ENCODE data around the gene CDS1. TPM values are rescaled to one million over a fixed set of nuclear protein-coding genes. Genes with fewer than 3 reads are reported as not detected.

Gene CDS1
- total and polyA plus RNA-seq, 10 of the 15 experiments (the other 5 are each of a cell fraction or from before 2014, with no cell fraction given): 0.03 TPM; not detected in 8

DNA sequence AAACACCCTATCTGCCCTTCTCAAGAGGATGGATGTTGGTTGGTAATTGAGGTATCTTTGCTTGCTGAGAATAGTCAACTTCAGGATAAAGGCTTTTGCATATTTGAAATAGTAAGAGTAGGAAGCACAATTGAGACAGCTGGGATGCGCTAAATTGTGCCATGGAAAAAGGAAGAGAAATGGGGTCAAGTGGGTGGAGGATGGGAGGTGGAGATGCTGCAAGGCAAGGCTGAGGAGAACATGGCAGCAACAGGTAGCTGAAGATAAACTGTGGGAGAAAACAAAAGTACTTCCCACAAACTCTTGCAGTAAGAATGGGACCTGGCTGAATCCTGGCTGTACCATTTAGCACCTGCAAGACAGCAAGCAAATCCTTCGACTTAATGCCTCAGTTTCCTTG is 13.9 kb upstream of the CDS1 start:
- in situ Hi-C loops (cut with MboI): no loop called here
- ChIA-PET CTCF (interaction anchor here (1.1 kb wide), 1 partner anchor 10 kb away, joined by 3 read pairs; no protein-coding TSS in a partner anchor), POLR2A (no interaction called here), SMC1A (ENCODE audit: uncharacterized antibody, unreplicated experiment) (interaction anchor here (1.9 kb wide), 1 partner anchor 9 kb away, joined by 5 read pairs; no protein-coding TSS in a partner anchor), RAD21 (ENCODE audit: unreplicated experiment) (no interaction called here)
- BruUV-seq (replicated peaks): no TSS peak
- Histone ChIP-seq H4K20me1 (ENCODE audit: control insufficient read depth, insufficient read depth) (no peaks in the 10 kb centered on the region), H3K9me3 (replicated peaks; ENCODE audit: control insufficient read depth, insufficient read depth, low read length) (no peaks in the 10 kb centered on the region), H3K9ac (ENCODE audit: control insufficient read depth, insufficient read depth, low read length) (no peak overlapping the region), H3K79me2 (ENCODE audit: control insufficient read depth, insufficient read depth, low read length) (no peaks in the 10 kb centered on the region), H3K4me2 (ENCODE audit: control insufficient read depth, insufficient read depth) (no peak overlapping the region), H3K27ac (ENCODE audit: control insufficient read depth, insufficient read depth) (no peak overlapping the region), H3K36me3 (ENCODE audit: control insufficient read depth in 2 of 2, insufficient read depth in 2 of 2, low read length in 1 of 2) (no peaks in the 10 kb centered on the region), H3K27me3 (replicated peaks in 1 of 2; ENCODE audit: control insufficient read depth in 2 of 2, insufficient read depth in 2 of 2, low read length in 1 of 2) (no peaks in the 10 kb centered on the region), H3K4me3 (no peak overlapping the region), H2AFZ (ENCODE audit: control insufficient read depth, low read depth, low read length) (no peak overlapping the region), H3K4me1 (ENCODE audit: control insufficient read depth, insufficient read depth, low read length) (no peaks in the 10 kb centered on the region)
- ATAC-seq (no peak), FAIRE-seq (no peak), DNase-seq (ENCODE audit: low read depth, low spot score) (no peak)
- WGBS (ENCODE audit: insufficient coverage, insufficient replicate concordance, low lambda C conversion rate, missing lambda C conversion rate): 67% methylated on average over 2 of the region's 2 CpGs
- intact Hi-C loops (cut with micrococcal nuclease; ENCODE audit: unreplicated experiment): no loop called here
- no peak for TF ChIP-seq TCF3 (IDR thresholded peaks at IDR 0.05; ENCODE audit: borderline replicate concordance, insufficient read depth, low read depth, low read length)
- TF ChIP-seq, protein P1, sequence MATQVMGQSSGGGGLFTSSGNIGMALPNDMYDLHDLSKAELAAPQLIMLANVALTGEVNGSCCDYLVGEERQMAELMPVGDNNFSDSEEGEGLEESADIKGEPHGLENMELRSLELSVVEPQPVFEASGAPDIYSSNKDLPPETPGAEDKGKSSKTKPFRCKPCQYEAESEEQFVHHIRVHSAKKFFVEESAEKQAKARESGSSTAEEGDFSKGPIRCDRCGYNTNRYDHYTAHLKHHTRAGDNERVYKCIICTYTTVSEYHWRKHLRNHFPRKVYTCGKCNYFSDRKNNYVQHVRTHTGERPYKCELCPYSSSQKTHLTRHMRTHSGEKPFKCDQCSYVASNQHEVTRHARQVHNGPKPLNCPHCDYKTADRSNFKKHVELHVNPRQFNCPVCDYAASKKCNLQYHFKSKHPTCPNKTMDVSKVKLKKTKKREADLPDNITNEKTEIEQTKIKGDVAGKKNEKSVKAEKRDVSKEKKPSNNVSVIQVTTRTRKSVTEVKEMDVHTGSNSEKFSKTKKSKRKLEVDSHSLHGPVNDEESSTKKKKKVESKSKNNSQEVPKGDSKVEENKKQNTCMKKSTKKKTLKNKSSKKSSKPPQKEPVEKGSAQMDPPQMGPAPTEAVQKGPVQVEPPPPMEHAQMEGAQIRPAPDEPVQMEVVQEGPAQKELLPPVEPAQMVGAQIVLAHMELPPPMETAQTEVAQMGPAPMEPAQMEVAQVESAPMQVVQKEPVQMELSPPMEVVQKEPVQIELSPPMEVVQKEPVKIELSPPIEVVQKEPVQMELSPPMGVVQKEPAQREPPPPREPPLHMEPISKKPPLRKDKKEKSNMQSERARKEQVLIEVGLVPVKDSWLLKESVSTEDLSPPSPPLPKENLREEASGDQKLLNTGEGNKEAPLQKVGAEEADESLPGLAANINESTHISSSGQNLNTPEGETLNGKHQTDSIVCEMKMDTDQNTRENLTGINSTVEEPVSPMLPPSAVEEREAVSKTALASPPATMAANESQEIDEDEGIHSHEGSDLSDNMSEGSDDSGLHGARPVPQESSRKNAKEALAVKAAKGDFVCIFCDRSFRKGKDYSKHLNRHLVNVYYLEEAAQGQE (IDR thresholded peaks at IDR 0.05; ENCODE audit: low read depth, low read length): no peak
- no peak for TF ChIP-seq BHLHE40 (IDR thresholded peaks at IDR 0.05; ENCODE audit: borderline replicate concordance in 1 of 2, low read depth in 2 of 2, low read length in 1 of 2)
- no peak for TF ChIP-seq MEF2B (IDR thresholded peaks at IDR 0.05; ENCODE audit: partially characterized antibody, poor library complexity, severe bottlenecking)
- TF ChIP-seq EP300 (IDR thresholded peaks at IDR 0.05; ENCODE audit: borderline replicate concordance in 1 of 2, control insufficient read depth in 1 of 2, low read depth in 2 of 2, low read length in 2 of 2): no peak
- TF ChIP-seq CREM (IDR thresholded peaks at IDR 0.05; ENCODE audit: low read depth): no peak
- TF ChIP-seq, protein P2, sequence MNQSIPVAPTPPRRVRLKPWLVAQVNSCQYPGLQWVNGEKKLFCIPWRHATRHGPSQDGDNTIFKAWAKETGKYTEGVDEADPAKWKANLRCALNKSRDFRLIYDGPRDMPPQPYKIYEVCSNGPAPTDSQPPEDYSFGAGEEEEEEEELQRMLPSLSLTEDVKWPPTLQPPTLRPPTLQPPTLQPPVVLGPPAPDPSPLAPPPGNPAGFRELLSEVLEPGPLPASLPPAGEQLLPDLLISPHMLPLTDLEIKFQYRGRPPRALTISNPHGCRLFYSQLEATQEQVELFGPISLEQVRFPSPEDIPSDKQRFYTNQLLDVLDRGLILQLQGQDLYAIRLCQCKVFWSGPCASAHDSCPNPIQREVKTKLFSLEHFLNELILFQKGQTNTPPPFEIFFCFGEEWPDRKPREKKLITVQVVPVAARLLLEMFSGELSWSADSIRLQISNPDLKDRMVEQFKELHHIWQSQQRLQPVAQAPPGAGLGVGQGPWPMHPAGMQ (IDR thresholded peaks at IDR 0.05; ENCODE audit: borderline replicate concordance): no peak
- TF ChIP-seq YY1 (IDR thresholded peaks at IDR 0.05; ENCODE audit: low read depth, low read length): no peak
- TF ChIP-seq, protein P3, sequence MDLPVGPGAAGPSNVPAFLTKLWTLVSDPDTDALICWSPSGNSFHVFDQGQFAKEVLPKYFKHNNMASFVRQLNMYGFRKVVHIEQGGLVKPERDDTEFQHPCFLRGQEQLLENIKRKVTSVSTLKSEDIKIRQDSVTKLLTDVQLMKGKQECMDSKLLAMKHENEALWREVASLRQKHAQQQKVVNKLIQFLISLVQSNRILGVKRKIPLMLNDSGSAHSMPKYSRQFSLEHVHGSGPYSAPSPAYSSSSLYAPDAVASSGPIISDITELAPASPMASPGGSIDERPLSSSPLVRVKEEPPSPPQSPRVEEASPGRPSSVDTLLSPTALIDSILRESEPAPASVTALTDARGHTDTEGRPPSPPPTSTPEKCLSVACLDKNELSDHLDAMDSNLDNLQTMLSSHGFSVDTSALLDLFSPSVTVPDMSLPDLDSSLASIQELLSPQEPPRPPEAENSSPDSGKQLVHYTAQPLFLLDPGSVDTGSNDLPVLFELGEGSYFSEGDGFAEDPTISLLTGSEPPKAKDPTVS (IDR thresholded peaks at IDR 0.05; ENCODE audit: low read depth, low read length): no peak
- TF ChIP-seq IRF4 (IDR thresholded peaks at IDR 0.05; ENCODE audit: low read depth, low read length): no peak
- TF ChIP-seq, protein P4, sequence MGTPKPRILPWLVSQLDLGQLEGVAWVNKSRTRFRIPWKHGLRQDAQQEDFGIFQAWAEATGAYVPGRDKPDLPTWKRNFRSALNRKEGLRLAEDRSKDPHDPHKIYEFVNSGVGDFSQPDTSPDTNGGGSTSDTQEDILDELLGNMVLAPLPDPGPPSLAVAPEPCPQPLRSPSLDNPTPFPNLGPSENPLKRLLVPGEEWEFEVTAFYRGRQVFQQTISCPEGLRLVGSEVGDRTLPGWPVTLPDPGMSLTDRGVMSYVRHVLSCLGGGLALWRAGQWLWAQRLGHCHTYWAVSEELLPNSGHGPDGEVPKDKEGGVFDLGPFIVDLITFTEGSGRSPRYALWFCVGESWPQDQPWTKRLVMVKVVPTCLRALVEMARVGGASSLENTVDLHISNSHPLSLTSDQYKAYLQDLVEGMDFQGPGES (IDR thresholded peaks at IDR 0.05): no peak
- TF ChIP-seq RBBP5 (conservative IDR thresholded peaks at IDR 0.05): no peak
- TF ChIP-seq, protein P5, sequence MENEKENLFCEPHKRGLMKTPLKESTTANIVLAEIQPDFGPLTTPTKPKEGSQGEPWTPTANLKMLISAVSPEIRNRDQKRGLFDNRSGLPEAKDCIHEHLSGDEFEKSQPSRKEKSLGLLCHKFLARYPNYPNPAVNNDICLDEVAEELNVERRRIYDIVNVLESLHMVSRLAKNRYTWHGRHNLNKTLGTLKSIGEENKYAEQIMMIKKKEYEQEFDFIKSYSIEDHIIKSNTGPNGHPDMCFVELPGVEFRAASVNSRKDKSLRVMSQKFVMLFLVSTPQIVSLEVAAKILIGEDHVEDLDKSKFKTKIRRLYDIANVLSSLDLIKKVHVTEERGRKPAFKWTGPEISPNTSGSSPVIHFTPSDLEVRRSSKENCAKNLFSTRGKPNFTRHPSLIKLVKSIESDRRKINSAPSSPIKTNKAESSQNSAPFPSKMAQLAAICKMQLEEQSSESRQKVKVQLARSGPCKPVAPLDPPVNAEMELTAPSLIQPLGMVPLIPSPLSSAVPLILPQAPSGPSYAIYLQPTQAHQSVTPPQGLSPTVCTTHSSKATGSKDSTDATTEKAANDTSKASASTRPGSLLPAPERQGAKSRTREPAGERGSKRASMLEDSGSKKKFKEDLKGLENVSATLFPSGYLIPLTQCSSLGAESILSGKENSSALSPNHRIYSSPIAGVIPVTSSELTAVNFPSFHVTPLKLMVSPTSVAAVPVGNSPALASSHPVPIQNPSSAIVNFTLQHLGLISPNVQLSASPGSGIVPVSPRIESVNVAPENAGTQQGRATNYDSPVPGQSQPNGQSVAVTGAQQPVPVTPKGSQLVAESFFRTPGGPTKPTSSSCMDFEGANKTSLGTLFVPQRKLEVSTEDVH (IDR thresholded peaks at IDR 0.05; ENCODE audit: low read depth, partially characterized antibody): no peak
- no peak for TF ChIP-seq MTA2 (IDR thresholded peaks at IDR 0.05; ENCODE audit: low read depth)
